ENCODE measurements around the gene BTBD9.

The BTBD9 gene

DNA sequence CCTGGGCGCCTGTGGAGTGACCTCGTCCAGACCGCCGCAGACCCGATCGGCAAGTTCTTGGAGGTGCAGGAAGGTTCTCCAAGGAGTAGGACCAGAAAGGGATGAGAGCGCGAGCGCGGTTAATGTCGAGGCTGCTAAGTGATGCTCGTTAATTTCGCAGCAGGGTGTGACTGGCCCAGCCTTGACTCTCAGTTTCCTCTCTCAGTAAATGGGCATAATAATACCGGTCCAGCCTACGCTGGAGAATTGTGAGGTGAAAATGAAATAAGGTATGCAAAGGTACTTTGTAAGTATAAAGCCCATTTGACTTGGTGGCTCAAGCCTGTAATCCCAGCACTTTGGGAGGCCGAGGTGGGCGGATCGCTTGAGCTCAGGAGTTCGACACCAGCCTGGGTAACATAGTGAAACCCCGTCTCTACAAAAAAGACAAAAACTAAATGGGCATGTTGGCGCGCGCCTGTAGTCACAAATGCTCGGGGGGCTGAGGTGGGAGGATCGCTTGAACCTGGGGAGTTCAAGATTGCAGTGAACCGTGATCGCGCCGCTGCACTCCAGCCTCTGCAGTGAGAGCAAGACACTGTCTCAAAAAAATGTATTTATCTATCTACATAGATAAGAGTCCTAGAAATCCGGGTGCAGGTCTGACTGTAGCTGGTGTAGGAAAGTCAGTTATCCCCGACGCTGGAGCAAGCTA is 634 bp upstream of the BTBD9 start:
- no peak for DNase-seq (ENCODE audit: low read depth, low spot score)
- TF ChIP-seq, protein P1, sequence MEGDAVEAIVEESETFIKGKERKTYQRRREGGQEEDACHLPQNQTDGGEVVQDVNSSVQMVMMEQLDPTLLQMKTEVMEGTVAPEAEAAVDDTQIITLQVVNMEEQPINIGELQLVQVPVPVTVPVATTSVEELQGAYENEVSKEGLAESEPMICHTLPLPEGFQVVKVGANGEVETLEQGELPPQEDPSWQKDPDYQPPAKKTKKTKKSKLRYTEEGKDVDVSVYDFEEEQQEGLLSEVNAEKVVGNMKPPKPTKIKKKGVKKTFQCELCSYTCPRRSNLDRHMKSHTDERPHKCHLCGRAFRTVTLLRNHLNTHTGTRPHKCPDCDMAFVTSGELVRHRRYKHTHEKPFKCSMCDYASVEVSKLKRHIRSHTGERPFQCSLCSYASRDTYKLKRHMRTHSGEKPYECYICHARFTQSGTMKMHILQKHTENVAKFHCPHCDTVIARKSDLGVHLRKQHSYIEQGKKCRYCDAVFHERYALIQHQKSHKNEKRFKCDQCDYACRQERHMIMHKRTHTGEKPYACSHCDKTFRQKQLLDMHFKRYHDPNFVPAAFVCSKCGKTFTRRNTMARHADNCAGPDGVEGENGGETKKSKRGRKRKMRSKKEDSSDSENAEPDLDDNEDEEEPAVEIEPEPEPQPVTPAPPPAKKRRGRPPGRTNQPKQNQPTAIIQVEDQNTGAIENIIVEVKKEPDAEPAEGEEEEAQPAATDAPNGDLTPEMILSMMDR (IDR thresholded peaks at IDR 0.05; ENCODE audit: insufficient read depth, low read length, missing control alignments), result no peak
- peak overlapping the region; percentile 92 for H3K4me3 ChIP-seq (ENCODE audit: low read depth, low read length)
- ChIA-PET CTCF (no interaction called here), POLR2A (interaction anchor here (0.7 kb wide), 1 partner anchor 1058 kb away, joined by 3 read pairs; no protein-coding TSS in a partner anchor)

DNA sequence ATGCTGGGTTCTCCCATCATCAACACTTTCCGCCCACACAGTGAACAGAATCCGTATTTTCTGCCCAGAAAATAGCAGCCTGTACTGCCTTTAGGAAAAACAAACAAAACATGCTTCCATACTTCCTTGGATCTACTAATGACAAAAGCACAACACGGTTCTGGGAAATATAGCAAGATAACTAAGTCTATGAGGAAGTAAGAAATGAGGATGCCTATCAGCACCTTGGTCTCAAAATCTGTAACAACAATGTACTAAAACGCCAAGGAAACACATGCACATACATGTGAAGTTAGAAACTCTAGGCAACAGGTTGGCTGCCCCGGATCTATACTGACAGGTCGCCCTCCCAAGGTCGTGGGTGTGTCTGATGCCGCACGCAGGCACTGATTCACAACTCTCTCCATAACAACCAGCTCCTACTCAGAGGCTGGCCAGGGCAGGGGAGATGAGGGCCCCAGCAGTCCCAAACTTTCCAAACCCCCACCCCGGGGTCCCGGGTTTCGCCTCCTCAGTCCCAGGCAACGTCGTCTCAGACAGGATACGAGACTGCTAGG is 710 bp downstream of the BTBD9 start:
- POLR2A ChIA-PET, result interaction anchor here (0.5 to 0.6 kb wide), 2 partner anchors 9 to 863 kb away, joined by 3 to 7 read pairs; no protein-coding TSS in a partner anchor
- no peak for DNase-seq (ENCODE audit: low read depth, low spot score)
- peak overlapping the region; percentile 92 for H3K4me3 ChIP-seq (ENCODE audit: low read depth, low read length)
- TF ChIP-seq, protein P1 (IDR thresholded peaks at IDR 0.05; ENCODE audit: insufficient read depth, low read length, missing control alignments), result no peak
- CTCF ChIA-PET, result no interaction called here

DNA sequence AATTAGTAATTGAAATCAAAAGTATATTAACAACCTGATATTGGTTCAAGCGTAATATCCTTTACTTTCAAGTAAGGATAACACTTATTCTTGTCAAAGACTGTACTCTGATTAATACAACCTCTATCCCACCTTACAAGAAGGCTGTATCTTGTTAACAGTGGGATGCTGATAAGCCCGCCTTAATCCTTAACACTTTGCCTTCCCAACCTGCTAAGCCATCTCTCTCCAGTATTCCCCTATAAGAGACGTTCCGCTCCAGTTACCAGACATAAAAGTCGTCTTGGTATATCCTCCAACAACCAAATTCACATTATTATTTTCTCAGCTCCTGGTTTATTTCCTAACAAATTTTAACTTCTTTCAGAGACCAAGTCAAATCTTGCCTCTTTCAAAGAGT is 2.0 kb downstream of the BTBD9 start:
- H3K4me3 ChIP-seq (ENCODE audit: low read depth, low read length), result no peak overlapping the region
- ChIA-PET POLR2A (no interaction called here), CTCF (no interaction called here)
- TF ChIP-seq, protein P1 (IDR thresholded peaks at IDR 0.05; ENCODE audit: insufficient read depth, low read length, missing control alignments), result no peak
- no peak for DNase-seq (ENCODE audit: low read depth, low spot score)

DNA sequence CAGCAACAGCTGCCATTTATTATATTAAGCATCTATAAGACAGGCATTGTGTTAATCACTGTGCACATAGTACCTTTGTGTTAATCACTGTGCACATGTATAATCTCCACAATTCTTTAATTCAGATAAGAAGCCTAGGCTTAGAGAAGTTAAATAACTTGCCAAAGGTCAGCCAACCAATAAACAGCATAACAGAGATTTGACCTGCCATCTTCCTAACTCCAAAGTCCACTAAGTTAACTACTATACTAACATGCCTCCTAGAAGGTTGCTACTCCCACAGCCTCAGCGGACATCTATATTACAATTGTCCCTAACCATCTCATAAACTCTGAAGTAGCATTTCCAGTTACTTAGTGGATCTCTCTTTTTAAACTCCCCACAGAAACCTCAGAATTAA is 3.7 kb downstream of the BTBD9 start:
- TF ChIP-seq, protein P1 (IDR thresholded peaks at IDR 0.05; ENCODE audit: insufficient read depth, low read length, missing control alignments), result no peak
- POLR2A ChIA-PET, result no interaction called here
- CTCF ChIA-PET, result no interaction called here
- no peak for DNase-seq (ENCODE audit: low read depth, low spot score)
- no peak overlapping the region for H3K4me3 ChIP-seq (ENCODE audit: low read depth, low read length)

DNA sequence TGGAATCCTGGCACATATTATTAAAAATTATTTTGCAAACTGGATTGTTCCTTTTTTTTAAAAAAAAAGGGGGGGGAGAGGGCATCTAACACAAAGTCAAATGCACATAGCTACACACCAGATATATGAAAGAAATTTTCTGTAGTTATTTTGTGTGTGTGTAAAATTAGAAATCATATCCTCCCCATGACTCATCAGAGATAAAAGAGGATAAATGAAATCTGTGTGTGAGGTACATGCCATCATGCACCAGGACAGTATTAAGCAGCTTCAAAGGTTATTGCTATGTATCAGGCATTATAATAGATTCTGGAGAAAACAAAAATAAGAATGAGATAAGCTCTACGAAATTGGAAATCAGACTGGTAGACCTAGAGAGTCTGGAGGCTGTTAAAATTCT is 5.2 kb downstream of the BTBD9 start:
- H3K4me3 ChIP-seq (ENCODE audit: low read depth, low read length), result no peak overlapping the region
- TF ChIP-seq, protein P1 (IDR thresholded peaks at IDR 0.05; ENCODE audit: insufficient read depth, low read length, missing control alignments), result no peak
- ChIA-PET POLR2A (no interaction called here), CTCF (no interaction called here)
- DNase-seq (ENCODE audit: low read depth, low spot score), result no peak

DNA sequence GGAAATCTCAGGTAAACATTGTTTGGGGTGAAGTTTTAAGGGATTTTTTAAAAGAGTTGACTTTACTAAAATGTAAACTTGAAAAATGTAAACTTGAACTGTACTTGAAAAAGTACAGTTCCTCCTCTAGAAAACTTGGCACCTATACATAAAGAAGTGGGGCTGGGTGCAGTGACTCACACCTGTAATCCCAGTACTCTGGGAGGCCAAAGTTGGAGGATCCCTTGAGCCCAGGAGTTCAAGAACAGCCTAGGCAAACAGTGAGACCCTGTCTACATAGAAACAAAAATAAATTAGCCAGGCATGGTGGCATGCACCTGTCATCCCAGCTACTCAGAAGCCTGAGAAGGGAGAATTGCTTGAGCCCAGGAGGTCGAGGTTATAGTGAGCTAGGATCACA is 7.2 kb downstream of the BTBD9 start:
- no peak overlapping the region for H3K4me3 ChIP-seq (ENCODE audit: low read depth, low read length)
- POLR2A ChIA-PET, result no interaction called here
- no peak for DNase-seq (ENCODE audit: low read depth, low spot score)
- TF ChIP-seq, protein P1 (IDR thresholded peaks at IDR 0.05; ENCODE audit: insufficient read depth, low read length, missing control alignments), result no peak
- CTCF ChIA-PET, result no interaction called here

All from AG04449 (cell line).